NCI-H2029 treated with DMSO at 0.1 percent for 48 hours (cell line): ENCODE measurements around the gene SNX24.
A peak's percentile ranks its signal among the peaks of the same experiment; 100 is the strongest.
"Not testable (repeated sequence)": the region's sequence is repeated elsewhere in the genome, so short reads cannot be mapped to it uniquely, and the experiment has no call there.

Experiments used
- DNase-seq: peaks from one replicate; lab custom pipeline; 2025; lab: John Stamatoyannopoulos, UW

Gene SNX24

GRCh38 chr5:122967625-122968024 is 122.2 kb downstream of the SNX24 start:
- no peak for DNase-seq

GRCh38 chr5:122968056-122968455 is 122.6 kb downstream of the SNX24 start:
- not testable (repeated sequence) for DNase-seq

GRCh38 chr5:122971333-122971732 is 125.9 kb downstream of the SNX24 start:
- no peak for DNase-seq

GRCh38 chr5:122972877-122973276 is 127.5 kb downstream of the SNX24 start:
- no peak for DNase-seq

- not testable (repeated sequence) for DNase-seq
These were observed 128.3 kb downstream of the SNX24 start for GRCh38 chr5:122973759-122974158.

GRCh38 chr5:122974251-122974650 is 128.8 kb downstream of the SNX24 start:
- not testable (repeated sequence) for DNase-seq

- DNase-seq, result no peak
These were observed 131.9 kb downstream of the SNX24 start for GRCh38 chr5:122977319-122977718.

GRCh38 chr5:122978068-122978467 is 132.7 kb downstream of the SNX24 start:
- no peak for DNase-seq

- DNase-seq, result no peak
These were observed 133.4 kb downstream of the SNX24 start for GRCh38 chr5:122978644-122979297.

GRCh38 chr5:122981846-122982245 is 136.4 kb downstream of the SNX24 start:
- no peak for DNase-seq

- no peak for DNase-seq
These were observed 137.0 kb downstream of the SNX24 start for GRCh38 chr5:122982376-122982775.

GRCh38 chr5:122984425-122984824 is 139.0 kb downstream of the SNX24 start:
- no peak for DNase-seq

- no peak for DNase-seq
These were observed 139.7 kb downstream of the SNX24 start for GRCh38 chr5:122985006-122985700.

GRCh38 chr5:122985954-122986721 is 140.7 kb downstream of the SNX24 start:
- DNase-seq, result no peak

GRCh38 chr5:122996091-122996490 is 150.7 kb downstream of the SNX24 start:
- no peak for DNase-seq

GRCh38 chr5:122997294-122997693 is 151.9 kb downstream of the SNX24 start:
- DNase-seq, result no peak

- DNase-seq, result no peak
These were observed 154.6 kb downstream of the SNX24 start for GRCh38 chr5:122999947-123000563.

- peak; percentile 43 for DNase-seq
These were observed 155.3 kb downstream of the SNX24 start for GRCh38 chr5:123000731-123001130.

- DNase-seq, result no peak
These were observed 156.4 kb downstream of the SNX24 start for GRCh38 chr5:123001808-123002207.

GRCh38 chr5:123007182-123007581 is 161.8 kb downstream of the SNX24 start:
- no peak for DNase-seq

- no peak for DNase-seq
These were observed 162.3 kb downstream of the SNX24 start for GRCh38 chr5:123007754-123008153.

- DNase-seq, result no peak
These were observed 166.9 kb downstream of the SNX24 start for GRCh38 chr5:123012321-123012720.

- DNase-seq, result no peak
These were observed 169.3 kb downstream of the SNX24 start for GRCh38 chr5:123014689-123015088.
